Endothelial cell (in vitro differentiated cells): ENCODE results near the gene PLEKHG7. TPM values are rescaled to one million over a fixed set of nuclear protein-coding genes. Genes with fewer than 3 reads are reported as not detected.

Source experiments
- DNase-seq: peaks from one replicate; pipeline ENCODE4 v3.0.0; 2021; ENCODE audit warnings: low spot score
- H3K27ac Mint-ChIP-seq: one replicate; pipeline ENCODE4 v1.8.0; 2021; ENCODE audit warnings: mixed read lengths, inconsistent platforms; ENCODE audit not compliant: unreplicated experiment
- H3K27me3 Mint-ChIP-seq: one replicate; pipeline ENCODE4 v1.8.0; 2021; ENCODE audit warnings: mild to moderate bottlenecking, moderate library complexity, mixed read lengths, inconsistent platforms; ENCODE audit not compliant: unreplicated experiment
- H3K36me3 Mint-ChIP-seq: one replicate; pipeline ENCODE4 v1.8.0; 2021; ENCODE audit warnings: mild to moderate bottlenecking, low read depth, mixed read lengths, inconsistent platforms; ENCODE audit not compliant: unreplicated experiment
- H3K4me1 Mint-ChIP-seq: one replicate; pipeline ENCODE4 v1.8.0; 2021; ENCODE audit warnings: mild to moderate bottlenecking, mixed read lengths, inconsistent platforms; ENCODE audit not compliant: unreplicated experiment
- H3K4me3 Mint-ChIP-seq: one replicate; pipeline ENCODE4 v1.8.0; 2021; ENCODE audit warnings: mild to moderate bottlenecking, mixed read lengths, inconsistent platforms; ENCODE audit not compliant: unreplicated experiment
- H3K9me3 Mint-ChIP-seq: one replicate; pipeline ENCODE4 v1.8.0; 2021; ENCODE audit warnings: mixed read lengths, inconsistent platforms; ENCODE audit not compliant: unreplicated experiment
- total RNA-seq: library from RNA; stranded (reverse); fragmentation: NEBNext Ultra II Directional; extraction: Animal tissue kit (Norgen Biotek cat#: 25700); gene quantifications from one replicate; pipeline ENCODE4 v1.2.1, GENCODE V29; 2021; ENCODE audit not compliant: unreplicated experiment
- TF ChIP-seq, protein P1 (sequence below): fragments of 200-600 bp; sonication (generic); IDR thresholded peaks from one replicate; pipeline ENCODE4 v1.5.0; 2021; ENCODE audit warnings: antibody characterized with exemption; ENCODE audit not compliant: unreplicated experiment

PLEKHG7 gene
- total RNA-seq, 1 donor from 2014 or later = not detected

GRCh38 chr12:92695577-92695976, 7.2 kb upstream of the PLEKHG7 start:
- no peak for DNase-seq
- H3K27ac Mint-ChIP-seq = no peak overlapping the region
- peaks cover 1% of the 10 kb centered on the region for H3K27me3 Mint-ChIP-seq
- TF ChIP-seq, protein P1, sequence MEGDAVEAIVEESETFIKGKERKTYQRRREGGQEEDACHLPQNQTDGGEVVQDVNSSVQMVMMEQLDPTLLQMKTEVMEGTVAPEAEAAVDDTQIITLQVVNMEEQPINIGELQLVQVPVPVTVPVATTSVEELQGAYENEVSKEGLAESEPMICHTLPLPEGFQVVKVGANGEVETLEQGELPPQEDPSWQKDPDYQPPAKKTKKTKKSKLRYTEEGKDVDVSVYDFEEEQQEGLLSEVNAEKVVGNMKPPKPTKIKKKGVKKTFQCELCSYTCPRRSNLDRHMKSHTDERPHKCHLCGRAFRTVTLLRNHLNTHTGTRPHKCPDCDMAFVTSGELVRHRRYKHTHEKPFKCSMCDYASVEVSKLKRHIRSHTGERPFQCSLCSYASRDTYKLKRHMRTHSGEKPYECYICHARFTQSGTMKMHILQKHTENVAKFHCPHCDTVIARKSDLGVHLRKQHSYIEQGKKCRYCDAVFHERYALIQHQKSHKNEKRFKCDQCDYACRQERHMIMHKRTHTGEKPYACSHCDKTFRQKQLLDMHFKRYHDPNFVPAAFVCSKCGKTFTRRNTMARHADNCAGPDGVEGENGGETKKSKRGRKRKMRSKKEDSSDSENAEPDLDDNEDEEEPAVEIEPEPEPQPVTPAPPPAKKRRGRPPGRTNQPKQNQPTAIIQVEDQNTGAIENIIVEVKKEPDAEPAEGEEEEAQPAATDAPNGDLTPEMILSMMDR = no peak
- H3K4me1 Mint-ChIP-seq = peaks cover 5% of the 10 kb centered on the region
- H3K9me3 Mint-ChIP-seq = no peaks in the 10 kb centered on the region
- H3K4me3 Mint-ChIP-seq = no peak overlapping the region
- no peaks in the 10 kb centered on the region for H3K36me3 Mint-ChIP-seq

DNA sequence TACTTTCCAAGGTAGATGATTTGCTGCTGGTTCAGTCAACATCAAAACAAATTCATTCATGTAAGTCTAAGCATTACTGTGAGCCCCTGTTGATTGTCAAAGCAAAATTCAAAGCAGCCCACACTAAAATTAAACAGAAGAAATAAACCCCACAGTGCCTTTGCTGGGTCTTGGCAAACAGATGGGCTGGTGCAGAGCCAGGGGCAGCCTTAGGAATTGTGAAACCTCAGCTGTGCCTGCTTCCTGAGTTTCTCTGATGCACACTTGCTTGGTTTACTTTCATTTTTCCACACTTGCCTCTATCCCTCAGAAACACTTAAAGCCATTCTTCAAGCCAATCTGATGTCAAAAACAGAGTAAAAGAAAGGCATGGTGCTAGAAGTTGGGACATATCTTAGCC, 6.6 kb upstream of the PLEKHG7 start:
- Mint-ChIP-seq H3K4me1 (peaks cover 3% of the 10 kb centered on the region), H3K36me3 (no peaks in the 10 kb centered on the region), H3K4me3 (no peak overlapping the region), H3K27ac (no peak overlapping the region), H3K27me3 (peaks cover 1% of the 10 kb centered on the region), H3K9me3 (no peaks in the 10 kb centered on the region)
- DNase-seq = no peak
- TF ChIP-seq, protein P1 = no peak

- Mint-ChIP-seq H3K27me3 (no peaks in the 10 kb centered on the region), H3K36me3 (no peaks in the 10 kb centered on the region), H3K9me3 (no peaks in the 10 kb centered on the region), H3K4me1 (no peaks in the 10 kb centered on the region), H3K4me3 (no peak overlapping the region), H3K27ac (no peak overlapping the region)
- TF ChIP-seq, protein P1 = no peak
- no peak for DNase-seq
Observed at GRCh38 chr12:92698474-92698873, 4.3 kb upstream of the PLEKHG7 start.

GRCh38 chr12:92701441-92701840, 1.3 kb upstream of the PLEKHG7 start:
- H3K27ac Mint-ChIP-seq = no peak overlapping the region
- H3K36me3 Mint-ChIP-seq = no peaks in the 10 kb centered on the region
- no peak for DNase-seq
- no peak overlapping the region for H3K4me3 Mint-ChIP-seq
- TF ChIP-seq, protein P1 = no peak
- H3K9me3 Mint-ChIP-seq = no peaks in the 10 kb centered on the region
- H3K27me3 Mint-ChIP-seq = no peaks in the 10 kb centered on the region
- no peaks in the 10 kb centered on the region for H3K4me1 Mint-ChIP-seq

GRCh38 chr12:92703786-92704185, 997 bp downstream of the PLEKHG7 start:
- no peaks in the 10 kb centered on the region for H3K9me3 Mint-ChIP-seq
- H3K36me3 Mint-ChIP-seq = no peaks in the 10 kb centered on the region
- no peaks in the 10 kb centered on the region for H3K4me1 Mint-ChIP-seq
- TF ChIP-seq, protein P1 = no peak
- no peak overlapping the region for H3K27ac Mint-ChIP-seq
- H3K27me3 Mint-ChIP-seq = no peaks in the 10 kb centered on the region
- no peak overlapping the region for H3K4me3 Mint-ChIP-seq
- DNase-seq = no peak
